ENCODE data around the gene CACNA2D3.

DNA sequence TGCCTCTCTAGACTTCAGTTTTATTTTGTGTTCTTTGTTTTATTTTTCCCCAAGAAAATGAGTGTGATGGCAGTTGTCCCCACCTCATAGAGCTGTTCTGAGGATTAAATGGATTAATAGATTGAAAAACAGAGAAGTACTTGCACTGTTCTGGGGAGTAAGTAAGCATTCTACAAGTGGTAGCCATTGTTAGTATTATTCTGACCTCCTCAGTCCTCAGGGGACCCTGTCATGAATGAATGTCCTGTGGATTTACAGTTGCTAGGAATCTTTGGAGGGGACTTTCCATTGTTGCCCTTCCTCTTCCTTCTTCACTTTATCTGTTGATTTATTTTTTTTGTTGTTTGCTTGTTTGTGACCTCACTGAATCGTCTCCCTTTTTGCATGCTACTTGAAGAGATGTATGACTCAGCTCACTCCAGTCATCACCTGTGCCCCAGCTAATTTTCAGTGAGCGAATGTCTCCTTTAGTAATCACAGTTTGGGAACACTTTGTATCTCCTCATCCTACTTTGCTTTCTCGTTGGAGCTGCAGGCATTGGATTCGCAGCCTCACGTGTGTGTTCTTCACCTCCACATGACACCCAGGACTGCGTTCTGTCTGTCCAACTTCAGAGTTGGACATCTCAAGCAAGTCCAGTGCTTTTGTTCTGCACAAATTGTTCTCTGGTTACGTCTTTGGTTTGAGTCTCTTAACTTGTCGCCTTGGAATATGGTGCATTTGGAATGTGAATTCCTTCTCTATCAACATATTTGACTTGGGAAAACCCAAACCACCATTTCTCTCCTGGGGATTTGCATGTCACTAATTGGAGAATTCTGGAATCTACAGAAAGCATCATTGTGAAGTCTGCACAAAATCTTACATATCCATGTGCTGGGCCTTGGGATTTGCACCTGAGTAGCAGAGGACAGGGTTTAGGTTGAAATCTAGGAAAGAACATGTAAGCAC is 751.0 kb downstream of the CACNA2D3 start:
- TF ChIP-seq, protein P1, sequence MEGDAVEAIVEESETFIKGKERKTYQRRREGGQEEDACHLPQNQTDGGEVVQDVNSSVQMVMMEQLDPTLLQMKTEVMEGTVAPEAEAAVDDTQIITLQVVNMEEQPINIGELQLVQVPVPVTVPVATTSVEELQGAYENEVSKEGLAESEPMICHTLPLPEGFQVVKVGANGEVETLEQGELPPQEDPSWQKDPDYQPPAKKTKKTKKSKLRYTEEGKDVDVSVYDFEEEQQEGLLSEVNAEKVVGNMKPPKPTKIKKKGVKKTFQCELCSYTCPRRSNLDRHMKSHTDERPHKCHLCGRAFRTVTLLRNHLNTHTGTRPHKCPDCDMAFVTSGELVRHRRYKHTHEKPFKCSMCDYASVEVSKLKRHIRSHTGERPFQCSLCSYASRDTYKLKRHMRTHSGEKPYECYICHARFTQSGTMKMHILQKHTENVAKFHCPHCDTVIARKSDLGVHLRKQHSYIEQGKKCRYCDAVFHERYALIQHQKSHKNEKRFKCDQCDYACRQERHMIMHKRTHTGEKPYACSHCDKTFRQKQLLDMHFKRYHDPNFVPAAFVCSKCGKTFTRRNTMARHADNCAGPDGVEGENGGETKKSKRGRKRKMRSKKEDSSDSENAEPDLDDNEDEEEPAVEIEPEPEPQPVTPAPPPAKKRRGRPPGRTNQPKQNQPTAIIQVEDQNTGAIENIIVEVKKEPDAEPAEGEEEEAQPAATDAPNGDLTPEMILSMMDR (IDR thresholded peaks at IDR 0.05; ENCODE audit: low read length), result no peak
- TF ChIP-seq EZH2 (optimal IDR thresholded peaks at IDR 0.05; ENCODE audit: low read depth, low read length) (no peak), EZH2phosphoT487 (IDR thresholded peaks at IDR 0.05; ENCODE audit: low read length) (no peak)
